IPS DF 6.9 (cell line): Measurements from ENCODE around the gene TTC39B.

Source experiments
- DNase-seq: peaks from one replicate; pipeline ENCODE4 v3.0.0-alpha.2; 2013; ENCODE audit warnings: low read depth, low spot score
- H3K27ac ChIP-seq: one replicate; pipeline ENCODE4 v1.5.1; 2013; ENCODE audit warnings: low read length, control low read depth
- H3K27me3 ChIP-seq: 2 replicates; pipeline ENCODE4 v1.6.1; 2013; ENCODE audit warnings: mild to moderate bottlenecking, low read length; ENCODE audit not compliant: control insufficient read depth, insufficient read depth
- H3K36me3 ChIP-seq: 2 replicates; pipeline ENCODE4 v1.6.1; 2013; ENCODE audit warnings: low read length; ENCODE audit not compliant: control insufficient read depth, insufficient read depth
- H3K4me1 ChIP-seq: 2 replicates; pipeline ENCODE4 v1.6.1; 2013; ENCODE audit warnings: low read length; ENCODE audit not compliant: control insufficient read depth, insufficient read depth
- H3K4me3 ChIP-seq: 2 replicates; pipeline ENCODE4 v1.5.1; 2013; ENCODE audit warnings: mild to moderate bottlenecking, low read length
- H3K9me3 ChIP-seq: 2 replicates; pipeline ENCODE4 v1.6.1; 2013; ENCODE audit warnings: low read length, inconsistent platforms; ENCODE audit not compliant: control insufficient read depth, insufficient read depth
- WGBS: extraction: QIAGEN DNeasy Blood & Tissue Kit; methylation state at CpG from one replicate; pipeline ENCODE4 v1.1.7; 2013; ENCODE audit warnings: mixed read lengths, missing lambda C conversion rate; ENCODE audit not compliant: insufficient read length, insufficient coverage; 5-methylcytosine and 5-hydroxymethylcytosine counted together

TTC39B gene

GRCh38 chr9:15286161-15286821 is 20.7 kb downstream of the TTC39B start:
- no peak overlapping the region for H3K4me3 ChIP-seq
- H3K9me3 ChIP-seq, result no peaks in the 10 kb centered on the region
- H3K27ac ChIP-seq, result no peak overlapping the region
- DNase-seq, result no peak
- no CpG with 5 or more reads among the region's 4 CpGs for WGBS
- H3K27me3 ChIP-seq, result no peaks in the 10 kb centered on the region
- H3K36me3 ChIP-seq, result no peaks in the 10 kb centered on the region
- no peaks in the 10 kb centered on the region for H3K4me1 ChIP-seq

- WGBS, result 100% methylated on average over 1 of the region's 8 CpGs
- Histone ChIP-seq H3K4me3 (no peak overlapping the region), H3K27ac (no peak overlapping the region), H3K27me3 (no peaks in the 10 kb centered on the region), H3K4me1 (0 out of 2 replicates have a peak, but pooled peaks cover 2% of the 10 kb centered on the region), H3K9me3 (no peaks in the 10 kb centered on the region), H3K36me3 (no peaks in the 10 kb centered on the region)
- no peak for DNase-seq
These were observed 24.3 kb downstream of the TTC39B start for GRCh38 chr9:15282567-15283285.

- Histone ChIP-seq H3K27me3 (no peaks in the 10 kb centered on the region), H3K9me3 (no peaks in the 10 kb centered on the region), H3K36me3 (no peaks in the 10 kb centered on the region), H3K4me1 (0 out of 2 replicates have a peak, but pooled peaks cover 3% of the 10 kb centered on the region), H3K4me3 (no peak overlapping the region), H3K27ac (no peak overlapping the region)
- WGBS, result no CpG with 5 or more reads among the region's 3 CpGs
- DNase-seq, result no peak
These were observed 26.4 kb downstream of the TTC39B start for GRCh38 chr9:15280647-15281046.

GRCh38 chr9:15278839-15279238 is 28.2 kb downstream of the TTC39B start:
- no peaks in the 10 kb centered on the region for H3K36me3 ChIP-seq
- no peak overlapping the region for H3K4me3 ChIP-seq
- no peaks in the 10 kb centered on the region for H3K27me3 ChIP-seq
- 0 out of 2 replicates have a peak, but pooled peaks cover 3% of the 10 kb centered on the region for H3K4me1 ChIP-seq
- H3K9me3 ChIP-seq, result no peaks in the 10 kb centered on the region
- no peak overlapping the region for H3K27ac ChIP-seq
- no peak for DNase-seq

- no peaks in the 10 kb centered on the region for H3K9me3 ChIP-seq
- H3K36me3 ChIP-seq, result no peaks in the 10 kb centered on the region
- H3K4me1 ChIP-seq, result 0 out of 2 replicates have a peak, but pooled peaks cover 3% of the 10 kb centered on the region
- DNase-seq, result no peak
- H3K27ac ChIP-seq, result no peak overlapping the region
- no peak overlapping the region for H3K4me3 ChIP-seq
- no peaks in the 10 kb centered on the region for H3K27me3 ChIP-seq
- 100% methylated on average over 1 of the region's 2 CpGs for WGBS
These were observed 28.8 kb downstream of the TTC39B start for GRCh38 chr9:15278091-15278687.

GRCh38 chr9:15277400-15278090 is 29.5 kb downstream of the TTC39B start:
- Histone ChIP-seq H3K9me3 (no peaks in the 10 kb centered on the region), H3K36me3 (no peaks in the 10 kb centered on the region), H3K27ac (no peak overlapping the region), H3K4me3 (no peak overlapping the region), H3K4me1 (0 out of 2 replicates have a peak, but pooled peaks cover 3% of the 10 kb centered on the region), H3K27me3 (no peaks in the 10 kb centered on the region)
- DNase-seq, result no peak
- no CpG with 5 or more reads among the region's 9 CpGs for WGBS

GRCh38 chr9:15276328-15276938 is 30.6 kb downstream of the TTC39B start:
- Histone ChIP-seq H3K4me1 (0 out of 2 replicates have a peak, but pooled peaks cover 3% of the 10 kb centered on the region), H3K27me3 (no peaks in the 10 kb centered on the region), H3K27ac (no peak overlapping the region), H3K36me3 (no peaks in the 10 kb centered on the region), H3K4me3 (no peak overlapping the region), H3K9me3 (no peaks in the 10 kb centered on the region)
- no peak for DNase-seq
- no CpG with 5 or more reads among the region's 4 CpGs for WGBS

- WGBS, result no CpG with 5 or more reads among the region's 1 CpG
- H3K36me3 ChIP-seq, result no peaks in the 10 kb centered on the region; the same call in 1 of the 2 replicates
- 0 out of 2 replicates have a peak, but pooled peaks cover 1% of the 10 kb centered on the region for H3K4me1 ChIP-seq
- no peak for DNase-seq
- H3K4me3 ChIP-seq, result no peak overlapping the region
- H3K27me3 ChIP-seq, result no peaks in the 10 kb centered on the region
- H3K27ac ChIP-seq, result no peak overlapping the region
- no peaks in the 10 kb centered on the region for H3K9me3 ChIP-seq
These were observed 32.6 kb downstream of the TTC39B start for GRCh38 chr9:15274425-15274824.

GRCh38 chr9:15272377-15272928 is 34.6 kb downstream of the TTC39B start:
- Histone ChIP-seq H3K27ac (no peak overlapping the region), H3K9me3 (no peaks in the 10 kb centered on the region), H3K4me3 (no peak overlapping the region), H3K36me3 (no peaks in the 10 kb centered on the region; the same call in 1 of the 2 replicates), H3K27me3 (no peaks in the 10 kb centered on the region), H3K4me1 (no peaks in the 10 kb centered on the region)
- no CpG with 5 or more reads among the region's 3 CpGs for WGBS
- DNase-seq, result no peak

GRCh38 chr9:15271403-15271802 is 35.6 kb downstream of the TTC39B start:
- Histone ChIP-seq H3K36me3 (no peaks in the 10 kb centered on the region; the same call in 1 of the 2 replicates), H3K4me1 (no peaks in the 10 kb centered on the region), H3K4me3 (no peak overlapping the region), H3K27me3 (no peaks in the 10 kb centered on the region), H3K9me3 (no peaks in the 10 kb centered on the region), H3K27ac (no peak overlapping the region)
- no CpG with 5 or more reads among the region's 7 CpGs for WGBS
- DNase-seq, result no peak
